ENCODE results near the gene YIF1A. TPM values are rescaled to one million over a fixed set of nuclear protein-coding genes. Genes with fewer than 3 reads are reported as not detected.
"Not testable (repeated sequence)": the region's sequence is repeated elsewhere in the genome, so short reads cannot be mapped to it uniquely, and the experiment has no call there.

The YIF1A gene
- polyA plus RNA-seq, 1 experiment, result 228 TPM

- peak; percentile 98 for DNase-seq (ENCODE audit: low read depth)
- Histone ChIP-seq H3K4me3 (ENCODE audit: low read depth, low read length) (peak overlapping the region; percentile 69), H3K36me3 (ENCODE audit: control insufficient read depth, insufficient read depth, low read length) (no peaks in the 10 kb centered on the region; the same call in 1 of the 2 replicates), H3K27me3 (ENCODE audit: control insufficient read depth, insufficient read depth, low read length) (no peaks in the 10 kb centered on the region)
- ChIA-PET CTCF (interaction anchor here (0.6 to 11.3 kb wide), 21 partner anchors 10 to 176 kb away, joined by 3 to 201 read pairs (median 7); partner anchors contain the start of genes B4GAT1, BRMS1, NPAS4 and RAB1B), POLR2A (interaction anchor here (0.7 to 3.8 kb wide), 8 partner anchors 12 to 154 kb away, joined by 3 to 34 read pairs (median 6); partner anchors contain the start of genes BRMS1, PELI3, RIN1 and YIF1A)
- TF ChIP-seq CTCF (IDR thresholded peaks at IDR 0.05; ENCODE audit: insufficient read depth, low read depth, low read length), result no peak
Observed at GRCh38 chr11:66312549-66313320, 23.8 kb upstream of the YIF1A start.

- ChIA-PET POLR2A (interaction anchor here (0.7 to 3.8 kb wide), 10 partner anchors 13 to 155 kb away, joined by 3 to 34 read pairs (median 5); partner anchors contain the start of genes PELI3, RIN1 and YIF1A), CTCF (interaction anchor here (0.6 to 11.3 kb wide), 29 partner anchors 10 to 175 kb away, joined by 3 to 201 read pairs (median 5); partner anchors contain the start of genes B4GAT1, BRMS1, MRPL11 and NPAS4)
- H3K27me3 ChIP-seq (ENCODE audit: control insufficient read depth, insufficient read depth, low read length), result peaks cover 3% of the 10 kb centered on the region; the same call in 1 of the 2 replicates
- H3K36me3 ChIP-seq (ENCODE audit: control insufficient read depth, insufficient read depth, low read length), result no peaks in the 10 kb centered on the region; the same call in 1 of the 2 replicates
- no peak for DNase-seq (ENCODE audit: low read depth)
- H3K4me3 ChIP-seq (ENCODE audit: low read depth, low read length), result peak overlapping the region; percentile 35
- TF ChIP-seq CTCF (IDR thresholded peaks at IDR 0.05; ENCODE audit: insufficient read depth, low read depth, low read length), result no peak; the same call in 1 of the 2 replicates
Observed at GRCh38 chr11:66311965-66312548, 23.1 kb upstream of the YIF1A start.

GRCh38 chr11:66311470-66311964, 22.6 kb upstream of the YIF1A start:
- Histone ChIP-seq H3K4me3 (ENCODE audit: low read depth, low read length) (peak overlapping the region; percentile 35), H3K36me3 (ENCODE audit: control insufficient read depth, insufficient read depth, low read length) (no peaks in the 10 kb centered on the region; the same call in 1 of the 2 replicates), H3K27me3 (ENCODE audit: control insufficient read depth, insufficient read depth, low read length) (peaks cover 3% of the 10 kb centered on the region; the same call in 1 of the 2 replicates)
- POLR2A ChIA-PET, result interaction anchor here (0.8 to 3.8 kb wide), 6 partner anchors 13 to 74 kb away, joined by 3 to 34 read pairs (median 5); partner anchors contain the start of genes RIN1 and YIF1A
- TF ChIP-seq CTCF (IDR thresholded peaks at IDR 0.05; ENCODE audit: insufficient read depth, low read depth, low read length), result peak; percentile 96; the same call in 1 of the 2 replicates
- CTCF ChIA-PET, result interaction anchor here (0.7 to 11.3 kb wide), 22 partner anchors 9 to 127 kb away, joined by 3 to 201 read pairs (median 8); partner anchors contain the start of genes B4GAT1, BRMS1, MRPL11 and NPAS4
- no peak for DNase-seq (ENCODE audit: low read depth)

GRCh38 chr11:66310803-66311440, 22.0 kb upstream of the YIF1A start:
- H3K27me3 ChIP-seq (ENCODE audit: control insufficient read depth, insufficient read depth, low read length); H3K36me3 ChIP-seq (ENCODE audit: control insufficient read depth, insufficient read depth, low read length); DNase-seq (ENCODE audit: low read depth); H3K4me3 ChIP-seq (ENCODE audit: low read depth, low read length): not testable (repeated sequence)
- POLR2A ChIA-PET, result interaction anchor here (1.2 to 3.8 kb wide), 5 partner anchors 14 to 75 kb away, joined by 3 to 34 read pairs (median 6); partner anchors contain the start of genes RIN1 and YIF1A
- CTCF ChIA-PET, result interaction anchor here (0.7 to 11.3 kb wide), 21 partner anchors 9 to 128 kb away, joined by 3 to 201 read pairs (median 8); partner anchors contain the start of genes B4GAT1, BRMS1, MRPL11 and NPAS4

GRCh38 chr11:66310324-66310723, 21.4 kb upstream of the YIF1A start:
- DNase-seq (ENCODE audit: low read depth), result no peak
- no peaks in the 10 kb centered on the region for H3K36me3 ChIP-seq (ENCODE audit: control insufficient read depth, insufficient read depth, low read length)
- TF ChIP-seq CTCF (IDR thresholded peaks at IDR 0.05; ENCODE audit: insufficient read depth, low read depth, low read length), result no peak
- POLR2A ChIA-PET, result interaction anchor here (0.6 to 1.3 kb wide), 2 partner anchors 22 to 27 kb away, joined by 3 to 5 read pairs; partner anchors contain the start of gene YIF1A
- CTCF ChIA-PET, result interaction anchor here (1.2 to 11.3 kb wide), 6 partner anchors 16 to 77 kb away, joined by 4 to 201 read pairs (median 58); partner anchors contain the start of genes B4GAT1, BRMS1, RIN1 and TMEM151A
- no peak overlapping the region for H3K4me3 ChIP-seq (ENCODE audit: low read depth, low read length)
- peaks cover 3% of the 10 kb centered on the region; the same call in 1 of the 2 replicates for H3K27me3 ChIP-seq (ENCODE audit: control insufficient read depth, insufficient read depth, low read length)
